PFSK-1 (cell line): ENCODE data around the gene ELAVL1.

Experiments
- FOXP2 ChIP-seq: optimal IDR thresholded peaks from 2 replicates; pipeline ENCODE3; 2011; ENCODE audit warnings: borderline replicate concordance, control low read depth, inconsistent platforms; ENCODE audit not compliant: insufficient read depth; ENCODE audit errors: extremely low read length, extremely low read depth
- POLR2AphosphoS5 ChIP-seq: IDR thresholded peaks from 2 replicates; pipeline ENCODE4 v1.6.1; 2012; ENCODE audit warnings: low read depth, mild to moderate bottlenecking, control low read depth, low read length, moderate library complexity
- REST ChIP-seq, 2 experiments: IDR thresholded peaks; 2 replicates each; pipeline versions ENCODE4 v1.6.1 to v1.8.0; 2011 to 2012; ENCODE audit warnings: low read depth in 2 of 2, low read length in 2 of 2, control low read depth in 1 of 2, inconsistent platforms in 1 of 2, mild to moderate bottlenecking in 1 of 2, moderate library complexity in 1 of 2; ENCODE audit not compliant: insufficient read depth in 1 of 2
- SIN3A ChIP-seq: IDR thresholded peaks from 2 replicates; pipeline ENCODE4 v1.6.1; 2012; ENCODE audit warnings: mild to moderate bottlenecking, low read length, moderate library complexity, borderline replicate concordance; ENCODE audit not compliant: insufficient read depth
- TAF1 ChIP-seq: IDR thresholded peaks from 2 replicates; pipeline ENCODE4 v1.6.1; 2012; ENCODE audit warnings: low read length, control low read depth, borderline replicate concordance; ENCODE audit not compliant: insufficient read depth

Gene ELAVL1

GRCh38 chr19:7942981-7943443 lies 62.4 kb downstream of the ELAVL1 start:
- no peak for TF ChIP-seq POLR2AphosphoS5
- no peak for TF ChIP-seq SIN3A
- no peak for TF ChIP-seq FOXP2
- no peak for TF ChIP-seq TAF1
- no peak for TF ChIP-seq REST (IDR thresholded peaks at IDR 0.05; ENCODE audit: insufficient read depth in 1 of 2, low read depth in 2 of 2, low read length in 2 of 2)

- TF ChIP-seq REST (IDR thresholded peaks at IDR 0.05; ENCODE audit: insufficient read depth in 1 of 2, low read depth in 2 of 2, low read length in 2 of 2) (no peak), POLR2AphosphoS5 (no peak), TAF1 (no peak), FOXP2 (no peak), SIN3A (no peak)
These were observed 63.4 kb downstream of the ELAVL1 start for GRCh38 chr19:7941895-7942596.

GRCh38 chr19:7940841-7941240 lies 64.6 kb downstream of the ELAVL1 start:
- TF ChIP-seq FOXP2 (no peak), SIN3A (no peak), REST (IDR thresholded peaks at IDR 0.05; ENCODE audit: insufficient read depth in 1 of 2, low read depth in 2 of 2, low read length in 2 of 2) (no peak), POLR2AphosphoS5 (no peak), TAF1 (no peak)

- no peak for TF ChIP-seq TAF1
- TF ChIP-seq SIN3A, result no peak
- no peak for TF ChIP-seq FOXP2
- no peak for TF ChIP-seq REST (IDR thresholded peaks at IDR 0.05; ENCODE audit: insufficient read depth in 1 of 2, low read depth in 2 of 2, low read length in 2 of 2)
- no peak for TF ChIP-seq POLR2AphosphoS5
These were observed 70.7 kb downstream of the ELAVL1 start for GRCh38 chr19:7934766-7935165.
